ENCODE measurements around the gene LPIN1.

The LPIN1 gene

GRCh38 chr2:11769516-11769915 is 23.1 kb downstream of the LPIN1 start:
- TF ChIP-seq CTCF (IDR thresholded peaks at IDR 0.05; ENCODE audit: low read depth, low read length, missing control alignments) = no peak
- no peak overlapping the region for H3K4me3 ChIP-seq (replicated peaks; ENCODE audit: low read depth, low read length)
- DNase-seq (ENCODE audit: extremely low read depth, low read depth) = no peak

GRCh38 chr2:11770531-11771188 is 24.2 kb downstream of the LPIN1 start:
- no peak overlapping the region for H3K4me3 ChIP-seq (replicated peaks; ENCODE audit: low read depth, low read length)
- TF ChIP-seq CTCF (IDR thresholded peaks at IDR 0.05; ENCODE audit: low read depth, low read length, missing control alignments) = no peak
- no peak for DNase-seq (ENCODE audit: extremely low read depth, low read depth)

- TF ChIP-seq CTCF (IDR thresholded peaks at IDR 0.05; ENCODE audit: low read depth, low read length, missing control alignments) = no peak
Measured at GRCh38 chr2:11771971-11772615, 25.7 kb downstream of the LPIN1 start.

GRCh38 chr2:11773111-11773510 is 26.7 kb downstream of the LPIN1 start:
- no peak overlapping the region for H3K4me3 ChIP-seq (replicated peaks; ENCODE audit: low read depth, low read length)
- TF ChIP-seq CTCF (IDR thresholded peaks at IDR 0.05; ENCODE audit: low read depth, low read length, missing control alignments) = no peak
- no peak for DNase-seq (ENCODE audit: extremely low read depth, low read depth)

More at GRCh38 chr2:11771971-11772615, 25.7 kb downstream of the LPIN1 start:
- DNase-seq (ENCODE audit: extremely low read depth, low read depth) = no peak
- H3K4me3 ChIP-seq (replicated peaks; ENCODE audit: low read depth, low read length) = no peak overlapping the region

GRCh38 chr2:11773747-11774525 is 27.5 kb downstream of the LPIN1 start:
- no peak overlapping the region for H3K4me3 ChIP-seq (replicated peaks; ENCODE audit: low read depth, low read length)
- TF ChIP-seq CTCF (IDR thresholded peaks at IDR 0.05; ENCODE audit: low read depth, low read length, missing control alignments) = no peak
- no peak for DNase-seq (ENCODE audit: extremely low read depth, low read depth)

- no peak for DNase-seq (ENCODE audit: extremely low read depth, low read depth)
- no peak for TF ChIP-seq CTCF (IDR thresholded peaks at IDR 0.05; ENCODE audit: low read depth, low read length, missing control alignments)
- no peak overlapping the region for H3K4me3 ChIP-seq (replicated peaks; ENCODE audit: low read depth, low read length)
Measured at GRCh38 chr2:11774600-11774999, 28.2 kb downstream of the LPIN1 start.
